ENCODE data around the gene IZUMO3.
"Not testable (repeated sequence)": the region's sequence is repeated elsewhere in the genome, so short reads cannot be mapped to it uniquely, and the experiment has no call there.

Gene IZUMO3

GRCh38 chr9:24545847-24546522, at the start of gene IZUMO3:
Gene IZUMO3 (minus strand): TSS chr9:24545897. CDS start chr9:24545649, 248 bp downstream.
- DNase-seq (ENCODE audit: low spot score) = no peak

DNA sequence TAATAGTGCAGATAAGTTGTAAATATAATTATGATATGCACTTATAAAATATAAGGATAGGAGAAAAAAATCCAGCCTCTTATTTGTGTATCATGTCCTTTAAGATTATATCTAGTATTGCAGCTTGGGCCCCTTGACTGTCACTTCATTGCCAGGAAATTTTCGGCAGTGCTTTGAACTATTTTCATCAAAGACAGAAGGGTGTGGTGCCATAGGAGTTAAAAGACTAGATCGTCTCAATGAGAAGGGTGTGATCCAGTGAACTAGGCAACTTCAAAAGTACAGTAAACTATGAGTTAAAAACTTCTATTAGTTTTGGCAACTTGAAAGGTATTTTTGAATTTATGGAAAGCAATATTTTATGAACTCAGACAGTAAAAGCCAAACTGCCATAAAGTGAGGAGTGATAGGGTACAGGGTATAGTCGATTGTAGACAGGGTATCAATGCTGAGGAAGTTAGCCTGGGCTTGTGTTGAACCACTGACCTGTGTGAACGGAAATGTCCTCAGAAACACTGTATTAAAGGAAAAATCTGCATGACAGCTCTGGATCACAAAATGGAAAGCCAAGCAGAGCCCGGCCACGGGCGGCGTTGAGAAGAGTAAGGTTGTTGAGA, 48.6 kb upstream of the IZUMO3 start:
- no peak for DNase-seq (ENCODE audit: low spot score)

GRCh38 chr9:24590432-24590831, 44.7 kb upstream of the IZUMO3 start:
- DNase-seq (ENCODE audit: low spot score) = no peak

DNA sequence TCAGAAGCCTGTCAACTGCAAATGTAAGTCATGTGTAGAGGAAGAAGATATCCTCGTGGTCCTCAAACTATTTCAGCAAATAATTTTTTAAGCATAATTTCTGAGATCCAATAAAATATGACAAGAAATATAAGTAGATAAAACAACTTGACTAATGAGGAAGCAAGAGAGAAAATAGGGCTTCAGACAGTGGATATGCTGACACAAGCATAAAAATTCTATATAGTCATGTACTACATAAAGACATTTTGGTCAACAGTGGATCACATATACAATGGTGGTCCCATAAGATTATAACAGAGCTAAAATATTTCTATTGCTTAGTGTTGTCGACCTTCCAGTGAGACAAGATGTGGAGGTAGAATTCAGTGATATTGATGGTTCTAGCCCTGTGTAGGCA, 42.2 kb upstream of the IZUMO3 start:
- no peak for DNase-seq (ENCODE audit: low spot score)

- no peak for DNase-seq (ENCODE audit: low spot score)
These were observed 36.7 kb upstream of the IZUMO3 start for GRCh38 chr9:24582146-24583126.

GRCh38 chr9:24580005-24580404, 34.3 kb upstream of the IZUMO3 start:
- DNase-seq (ENCODE audit: low spot score) = not testable (repeated sequence)

DNA sequence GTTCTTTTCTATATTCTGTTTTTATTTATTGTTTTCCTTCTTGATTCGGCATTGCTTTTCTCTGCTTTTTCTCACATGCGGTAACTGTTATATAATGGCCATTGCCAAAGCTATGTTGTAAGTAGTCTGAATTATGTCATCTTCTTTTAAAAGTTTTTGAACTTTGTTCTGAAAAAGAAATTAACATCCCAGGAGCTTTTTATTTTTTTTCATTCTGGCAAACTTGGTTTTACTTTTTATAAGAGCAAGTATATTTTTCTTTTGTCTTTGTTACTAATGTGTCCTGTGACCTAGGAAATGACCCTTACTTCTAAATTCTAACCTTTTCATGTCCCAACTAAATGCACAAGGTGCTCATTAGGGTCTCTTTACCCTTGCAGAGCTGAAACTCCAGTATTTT, 26.7 kb upstream of the IZUMO3 start:
- no peak for DNase-seq (ENCODE audit: low spot score)

- DNase-seq (ENCODE audit: low spot score) = no peak
These were observed 16.3 kb upstream of the IZUMO3 start for GRCh38 chr9:24561957-24562356.

DNA sequence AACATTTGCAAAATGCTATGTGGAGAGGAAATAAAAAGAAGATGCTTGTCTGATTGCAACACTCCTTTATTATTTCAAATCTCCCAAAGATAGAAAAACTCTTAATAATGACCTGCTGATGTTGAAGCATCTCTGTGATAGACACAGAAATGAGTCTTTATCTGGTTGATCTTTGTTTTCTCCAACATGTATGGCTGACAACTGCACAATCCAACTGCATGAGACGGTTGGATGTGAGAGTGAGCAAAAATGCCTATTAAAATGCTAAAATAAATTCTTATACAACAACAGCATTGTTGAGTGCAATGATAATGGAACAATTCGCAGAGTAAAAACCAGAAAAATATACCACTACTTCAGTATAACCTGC, 7.5 kb upstream of the IZUMO3 start:
- no peak for DNase-seq (ENCODE audit: low spot score)

DNA sequence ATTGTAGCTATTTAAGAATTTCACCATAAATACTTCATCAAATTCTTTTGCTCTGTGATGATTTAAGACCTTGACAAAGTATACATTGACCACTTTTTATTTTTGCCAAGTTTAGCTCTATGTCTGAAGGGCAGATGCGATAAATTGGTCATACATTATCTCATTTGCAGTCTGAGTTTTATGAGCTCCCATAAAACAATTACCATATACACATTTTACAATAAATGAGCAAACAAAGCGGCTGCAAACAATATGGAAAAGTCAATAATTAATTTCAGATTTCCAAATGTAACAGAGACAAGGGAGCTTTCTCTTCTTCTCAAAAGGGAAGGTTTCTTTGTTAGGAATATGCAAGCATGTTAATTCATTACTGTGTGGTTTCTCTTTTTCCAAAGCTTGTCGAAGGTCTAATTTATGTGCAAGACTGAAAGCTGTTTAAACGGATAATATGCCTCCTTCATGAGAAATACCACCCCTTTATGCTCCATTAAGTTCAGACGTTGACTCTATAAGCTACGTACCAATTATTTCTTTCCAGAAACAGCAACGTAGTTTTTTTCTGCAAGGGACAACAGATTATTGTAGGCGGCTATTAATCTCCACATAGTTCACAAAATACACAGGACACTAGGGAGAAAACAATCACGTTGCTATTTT, 7.0 kb upstream of the IZUMO3 start:
- no peak for DNase-seq (ENCODE audit: low spot score)

- DNase-seq (ENCODE audit: low spot score) = no peak
These were observed 412 bp downstream of the IZUMO3 start for GRCh38 chr9:24545285-24545684.

GRCh38 chr9:24518545-24518944, 27.2 kb downstream of the IZUMO3 start:
- no peak for DNase-seq (ENCODE audit: low spot score)

DNA sequence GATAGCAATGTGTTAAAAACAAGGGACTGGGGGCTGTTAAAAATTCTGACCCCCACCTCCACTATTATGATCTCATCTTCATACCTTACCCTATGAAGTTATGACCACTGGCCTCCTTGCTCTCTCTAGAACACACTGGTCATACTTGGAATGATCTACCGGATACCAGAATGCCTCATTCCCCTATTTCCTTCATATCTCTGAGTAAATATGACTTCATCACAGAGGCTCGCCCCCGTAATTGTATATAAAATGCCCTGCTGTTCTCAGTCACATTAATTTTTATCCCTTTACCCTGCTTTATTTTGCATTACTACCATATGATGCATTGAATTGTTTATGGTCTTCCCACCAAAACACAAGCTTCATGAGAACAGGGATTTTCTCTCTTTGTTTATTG, 29.2 kb downstream of the IZUMO3 start:
- no peak for DNase-seq (ENCODE audit: low spot score)

GRCh38 chr9:24509850-24510249, 35.8 kb downstream of the IZUMO3 start:
- DNase-seq (ENCODE audit: low spot score) = no peak

- DNase-seq (ENCODE audit: low spot score) = no peak
These were observed 41.2 kb downstream of the IZUMO3 start for GRCh38 chr9:24504521-24504920.

DNA sequence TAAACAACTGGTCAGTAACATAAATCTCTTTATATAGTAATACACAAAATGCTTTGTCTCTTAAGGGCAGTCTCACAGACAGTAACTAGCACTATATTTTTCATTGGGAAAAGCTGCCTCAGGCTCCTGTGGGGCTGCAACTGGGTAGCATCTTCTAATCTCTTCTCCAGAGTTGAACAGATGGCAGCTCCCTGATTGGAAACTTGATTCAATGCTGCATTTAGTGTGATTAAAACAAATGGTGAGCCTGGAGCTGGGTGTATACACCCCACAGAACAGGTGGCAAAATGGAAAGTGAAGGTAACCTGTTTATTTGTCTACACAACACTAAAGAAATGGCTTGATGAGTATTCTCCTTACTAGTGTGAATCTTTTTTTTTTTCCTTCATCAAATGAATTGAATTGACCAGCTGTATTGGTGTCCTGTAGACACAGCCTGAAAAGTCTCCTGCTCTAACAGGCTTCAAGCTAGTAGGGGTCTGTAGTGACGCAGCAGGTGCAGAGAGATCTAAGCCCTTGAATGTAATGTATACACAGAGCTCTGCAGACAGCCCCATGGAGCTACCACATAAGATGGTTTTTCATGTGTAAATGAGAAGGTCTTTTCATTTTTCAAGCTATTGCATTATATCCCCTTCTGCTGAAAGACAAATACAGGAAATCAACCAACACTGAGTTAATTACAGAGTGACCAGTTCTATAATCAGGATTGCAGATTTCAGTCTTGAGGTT, 43.3 kb downstream of the IZUMO3 start:
- no peak for DNase-seq (ENCODE audit: low spot score)

GRCh38 chr9:24500761-24501160, 44.9 kb downstream of the IZUMO3 start:
- DNase-seq (ENCODE audit: low spot score) = no peak

DNA sequence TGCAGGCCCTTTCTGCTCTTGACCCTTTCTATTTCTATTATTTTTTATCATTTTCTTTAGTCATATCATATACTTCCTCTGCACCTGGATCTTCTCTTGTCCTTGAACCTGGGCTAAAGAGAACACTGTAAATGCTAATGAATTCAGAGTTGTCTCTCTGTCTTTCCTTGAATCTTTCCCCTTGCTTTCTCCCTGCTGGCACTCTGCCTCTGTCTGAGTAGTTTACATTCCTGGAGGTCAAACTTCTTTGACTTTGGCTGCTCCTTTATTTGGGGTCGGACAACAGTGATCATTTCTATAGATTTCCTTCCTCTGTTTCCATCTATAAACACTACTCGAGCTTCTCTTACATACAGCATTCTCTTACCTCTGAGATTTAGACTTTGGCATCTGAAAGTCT, 47.1 kb downstream of the IZUMO3 start:
- DNase-seq (ENCODE audit: low spot score) = no peak

- DNase-seq (ENCODE audit: low spot score) = no peak
These were observed 48.0 kb downstream of the IZUMO3 start for GRCh38 chr9:24497671-24498070.
